ENCODE results near the gene TDP2. TPM values are rescaled to one million over a fixed set of nuclear protein-coding genes. Genes with fewer than 3 reads are reported as not detected.

Gene TDP2
- total RNA-seq, 6 experiments from 2014 or later: 20.4 to 33.2 (median 24.0) TPM

DNA sequence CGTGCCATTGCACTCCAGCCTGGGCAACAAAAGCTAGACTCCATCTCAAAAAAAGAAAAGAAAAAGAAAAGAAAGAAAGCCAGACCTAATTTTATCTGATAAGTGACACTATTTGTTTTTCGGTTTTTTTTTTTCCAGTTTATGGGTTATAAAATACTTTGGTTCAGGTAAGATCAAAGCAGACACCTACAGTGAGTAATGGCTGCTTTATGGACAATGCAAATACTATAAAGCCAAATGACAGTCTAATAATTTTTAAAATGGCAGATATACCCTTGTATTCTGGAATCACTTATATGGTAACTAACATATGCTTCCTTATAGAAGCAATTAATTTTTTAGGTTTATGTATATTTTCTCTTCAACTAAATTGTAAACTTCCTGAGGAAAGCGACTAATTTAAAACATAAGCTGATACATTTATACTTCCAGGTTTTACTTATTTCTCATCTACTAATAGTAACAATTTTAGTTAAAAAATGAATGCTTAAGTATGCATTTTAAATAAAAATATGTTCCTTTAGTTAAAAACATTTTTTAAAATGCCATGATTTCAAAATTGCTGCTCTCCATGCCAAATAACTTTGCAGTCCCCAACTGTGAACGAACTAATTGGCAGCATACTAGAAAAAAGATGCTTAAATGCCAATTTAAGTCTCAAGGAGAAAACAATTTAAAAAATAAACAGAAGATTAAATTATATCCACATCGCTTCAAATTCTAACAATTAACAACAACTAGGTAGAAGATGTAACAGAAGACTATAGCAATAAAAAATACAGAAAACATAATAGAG lies 59.2 kb downstream of the TDP2 start:
- intact Hi-C loops (cut with DNase I): no loop called here

DNA sequence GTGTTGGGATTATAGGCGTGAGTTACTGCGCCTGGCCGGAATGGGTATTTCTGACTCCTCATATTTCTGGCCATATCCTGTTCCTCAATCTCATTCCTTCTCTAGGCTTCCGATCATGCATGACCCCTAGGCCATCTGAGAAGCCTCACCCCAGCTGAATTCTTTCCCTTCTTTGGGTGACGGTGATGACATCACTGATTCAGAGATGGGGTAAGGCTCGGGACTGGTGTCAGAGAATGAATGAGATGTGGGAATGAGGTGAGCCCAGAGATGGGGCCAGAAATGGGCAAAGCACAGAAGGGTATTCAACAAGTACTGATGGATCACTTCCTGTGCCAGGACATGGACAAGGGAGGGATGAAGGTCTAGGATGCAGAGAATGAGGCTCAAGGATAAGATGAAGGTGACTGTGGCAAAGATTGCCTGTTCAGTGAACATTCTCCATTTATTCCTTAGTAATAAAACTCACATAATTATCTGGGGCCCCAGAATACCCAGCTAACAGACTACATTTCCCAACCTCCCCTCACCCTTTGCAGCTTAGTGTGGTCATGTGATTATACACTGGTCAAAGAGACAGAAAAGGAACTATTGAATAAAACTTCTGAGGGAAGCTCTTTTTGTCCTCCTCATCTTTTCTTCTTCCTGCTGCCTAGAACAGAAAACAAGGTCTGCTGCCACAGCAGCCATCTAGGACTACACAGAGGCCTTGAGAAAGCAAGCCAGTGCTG lies 60.3 kb downstream of the TDP2 start:
- no peak overlapping the region for H3K27ac ChIP-seq
- WGBS (ENCODE audit: insufficient coverage, low coverage, low lambda C conversion rate, missing lambda C conversion rate): 91% methylated on average over 6 of the region's 6 CpGs
- TF ChIP-seq, protein P1, sequence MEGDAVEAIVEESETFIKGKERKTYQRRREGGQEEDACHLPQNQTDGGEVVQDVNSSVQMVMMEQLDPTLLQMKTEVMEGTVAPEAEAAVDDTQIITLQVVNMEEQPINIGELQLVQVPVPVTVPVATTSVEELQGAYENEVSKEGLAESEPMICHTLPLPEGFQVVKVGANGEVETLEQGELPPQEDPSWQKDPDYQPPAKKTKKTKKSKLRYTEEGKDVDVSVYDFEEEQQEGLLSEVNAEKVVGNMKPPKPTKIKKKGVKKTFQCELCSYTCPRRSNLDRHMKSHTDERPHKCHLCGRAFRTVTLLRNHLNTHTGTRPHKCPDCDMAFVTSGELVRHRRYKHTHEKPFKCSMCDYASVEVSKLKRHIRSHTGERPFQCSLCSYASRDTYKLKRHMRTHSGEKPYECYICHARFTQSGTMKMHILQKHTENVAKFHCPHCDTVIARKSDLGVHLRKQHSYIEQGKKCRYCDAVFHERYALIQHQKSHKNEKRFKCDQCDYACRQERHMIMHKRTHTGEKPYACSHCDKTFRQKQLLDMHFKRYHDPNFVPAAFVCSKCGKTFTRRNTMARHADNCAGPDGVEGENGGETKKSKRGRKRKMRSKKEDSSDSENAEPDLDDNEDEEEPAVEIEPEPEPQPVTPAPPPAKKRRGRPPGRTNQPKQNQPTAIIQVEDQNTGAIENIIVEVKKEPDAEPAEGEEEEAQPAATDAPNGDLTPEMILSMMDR (IDR thresholded peaks at IDR 0.05): no peak
- TF ChIP-seq POLR2A (IDR thresholded peaks at IDR 0.05): no peak
- ATAC-seq (no peak), DNase-seq (no peak)
- no peak overlapping the region for H3K4me3 ChIP-seq
- H3K4me1 ChIP-seq: no peaks in the 10 kb centered on the region
- no peaks in the 10 kb centered on the region for H3K27me3 ChIP-seq
- intact Hi-C loops (cut with DNase I): no loop called here
- no peaks in the 10 kb centered on the region for H3K36me3 ChIP-seq
- no peaks in the 10 kb centered on the region for H3K9me3 ChIP-seq

More for the DNA sequence above, 59.2 kb downstream of the TDP2 start:
- no peak overlapping the region for H3K4me3 ChIP-seq
- H3K36me3 ChIP-seq: no peaks in the 10 kb centered on the region
- TF ChIP-seq POLR2A (IDR thresholded peaks at IDR 0.05): no peak
- TF ChIP-seq, protein P1 (IDR thresholded peaks at IDR 0.05): no peak
- H3K27me3 ChIP-seq: no peaks in the 10 kb centered on the region
- no peaks in the 10 kb centered on the region for H3K4me1 ChIP-seq
- no peaks in the 10 kb centered on the region for H3K9me3 ChIP-seq
- no peak for DNase-seq
- no peak overlapping the region for H3K27ac ChIP-seq
- WGBS (ENCODE audit: insufficient coverage, low coverage, low lambda C conversion rate, missing lambda C conversion rate): 76% methylated on average over 5 of the region's 5 CpGs
- ATAC-seq: no peak

DNA sequence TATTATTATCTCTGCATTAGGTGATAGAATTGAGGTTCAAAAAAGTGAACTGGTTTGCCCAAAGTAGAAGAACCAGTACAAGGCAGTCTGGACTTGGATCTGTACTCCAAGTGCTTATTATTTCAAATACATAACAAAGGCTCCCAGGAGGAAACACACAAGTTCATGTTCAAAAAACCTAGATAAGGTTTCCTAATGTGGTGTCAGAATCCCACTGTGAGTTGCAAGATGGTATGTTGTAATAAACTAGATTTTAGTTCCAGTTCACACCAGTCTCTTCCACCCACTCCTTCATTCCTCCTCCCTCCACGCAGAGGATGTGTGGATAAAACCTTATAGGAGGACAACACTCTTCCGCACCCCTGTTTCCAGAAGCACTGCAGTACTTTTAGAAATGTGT lies 63.5 kb downstream of the TDP2 start:
- Histone ChIP-seq H3K27ac (no peak overlapping the region), H3K4me3 (no peak overlapping the region), H3K36me3 (no peaks in the 10 kb centered on the region), H3K27me3 (no peaks in the 10 kb centered on the region), H3K9me3 (no peaks in the 10 kb centered on the region), H3K4me1 (no peaks in the 10 kb centered on the region)
- no peak for TF ChIP-seq POLR2A (IDR thresholded peaks at IDR 0.05)
- TF ChIP-seq, protein P1 (IDR thresholded peaks at IDR 0.05): no peak
- intact Hi-C loops (cut with DNase I): no loop called here
- 93% methylated on average over 2 of the region's 2 CpGs for WGBS (ENCODE audit: insufficient coverage, low coverage, low lambda C conversion rate, missing lambda C conversion rate)
- no peak for ATAC-seq
- DNase-seq: no peak

DNA sequence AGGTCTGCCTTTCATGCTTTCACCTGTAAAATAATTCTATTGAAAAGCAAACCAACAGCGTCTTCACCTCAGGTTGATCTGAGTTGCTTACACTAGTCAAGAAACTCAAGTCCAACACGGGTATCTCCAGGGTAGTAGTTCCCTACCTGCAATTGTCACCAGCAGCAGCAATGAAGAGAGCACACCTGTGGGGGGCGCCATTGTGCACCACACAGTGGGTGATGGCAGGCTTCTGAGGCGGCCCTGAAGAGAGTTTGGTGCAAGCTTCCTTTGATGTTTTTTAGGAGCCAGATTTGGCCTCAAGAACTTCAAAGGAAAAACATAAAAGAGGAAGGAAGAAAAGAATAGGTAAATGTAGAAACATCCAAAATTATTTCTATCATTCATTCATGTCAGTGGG lies 65.8 kb downstream of the TDP2 start:
- TF ChIP-seq, protein P1 (IDR thresholded peaks at IDR 0.05): peak in 1 of 4 donors; percentile 17
- no peak for TF ChIP-seq POLR2A (IDR thresholded peaks at IDR 0.05)
- Histone ChIP-seq H3K4me3 (no peak overlapping the region), H3K27me3 (no peaks in the 10 kb centered on the region), H3K9me3 (no peaks in the 10 kb centered on the region), H3K27ac (no peak overlapping the region), H3K36me3 (no peaks in the 10 kb centered on the region), H3K4me1 (no peaks in the 10 kb centered on the region)
- DNase-seq (no peak), ATAC-seq (no peak)
- intact Hi-C loops (cut with DNase I): no loop called here
- 42% methylated on average over 4 of the region's 4 CpGs for WGBS (ENCODE audit: insufficient coverage, low coverage, low lambda C conversion rate, missing lambda C conversion rate)

Other genes with a start within 250 kb of the TDP2 start
- 10 to 100 TPM; 19.9 to 53.0 (median 38.9) TPM for gene GPLD1, start 177.3 kb downstream of the TDP2 start, total RNA-seq
- 10 to 100 TPM; 24.2 to 71.0 (median 47.2) TPM for gene ALDH5A1, start 171.9 kb downstream of the TDP2 start, total RNA-seq
- under 1 TPM in 1 of 6 experiments, not detected in 5; 0.02 TPM for gene KIAA0319, start 20.7 kb downstream of the TDP2 start, total RNA-seq
- 10 to 100 TPM; 14.0 to 53.6 (median 43.4) TPM for gene ACOT13, start 178 bp upstream of the TDP2 start, total RNA-seq
- 10 to 100 TPM; 31.1 to 58.3 (median 48.7) TPM for gene C6orf62, start 52.3 kb upstream of the TDP2 start, total RNA-seq
- gene GMNN, start 108.0 kb upstream of the TDP2 start, total RNA-seq: 10 to 100 TPM in 2 of 6 experiments, 1 to 10 TPM in 4; 7.7 to 19.0 (median 8.3) TPM
- not detected for gene ARMH2, start 132.0 kb upstream of the TDP2 start, total RNA-seq

All from right lobe of liver (tissue), 6 donors.